VCaP (cell line): Measurements from ENCODE around the gene COL12A1.

Experiments used
- H3K27ac ChIP-seq: fragments of 450-650 bp; 2 replicates; pipeline ENCODE4 v1.5.1; 2017
- CTCF ChIP-seq: fragments of 450-650 bp; conservative IDR thresholded peaks from 2 replicates; pipeline ENCODE4 v1.5.1; 2017; ENCODE audit warnings: mild to moderate bottlenecking, moderate library complexity

Gene COL12A1

GRCh38 chr6:75084872-75085381 lies 120.9 kb downstream of the COL12A1 start:
- no peak overlapping the region for H3K27ac ChIP-seq
- no peak for TF ChIP-seq CTCF

GRCh38 chr6:75084018-75084417 lies 121.8 kb downstream of the COL12A1 start:
- TF ChIP-seq CTCF, result no peak
- H3K27ac ChIP-seq, result no peak overlapping the region

- no peak overlapping the region for H3K27ac ChIP-seq
- TF ChIP-seq CTCF, result no peak
These were observed 123.9 kb downstream of the COL12A1 start for GRCh38 chr6:75081921-75082320.

- no peak for TF ChIP-seq CTCF
- H3K27ac ChIP-seq, result no peak overlapping the region
These were observed 124.8 kb downstream of the COL12A1 start for GRCh38 chr6:75081047-75081446.

GRCh38 chr6:75079589-75079988 lies 126.3 kb downstream of the COL12A1 start:
- no peak for TF ChIP-seq CTCF
- H3K27ac ChIP-seq, result no peak overlapping the region

- no peak for TF ChIP-seq CTCF
These were observed 128.2 kb downstream of the COL12A1 start for GRCh38 chr6:75077701-75078100.

GRCh38 chr6:75076009-75076408 lies 129.8 kb downstream of the COL12A1 start:
- TF ChIP-seq CTCF, result no peak
- no peak overlapping the region for H3K27ac ChIP-seq

More at GRCh38 chr6:75077701-75078100, 128.2 kb downstream of the COL12A1 start:
- H3K27ac ChIP-seq, result no peak overlapping the region

- H3K27ac ChIP-seq, result no peak overlapping the region
- no peak for TF ChIP-seq CTCF
These were observed 135.6 kb downstream of the COL12A1 start for GRCh38 chr6:75070244-75070643.
